Measurements from ENCODE around the gene FGD6.

The FGD6 gene

GRCh38 chr12:95192271-95192670 lies 25.0 kb downstream of the FGD6 start:
- Histone ChIP-seq H3K36me3 (ENCODE audit: insufficient read depth, low read length) (no peaks in the 10 kb centered on the region), H3K4me3 (ENCODE audit: low read depth in 1 of 2, low read length in 2 of 2) (no peak overlapping the region), H3K4me1 (ENCODE audit: insufficient read depth, low read length) (no peaks in the 10 kb centered on the region), H3K9me3 (ENCODE audit: low read length) (no peaks in the 10 kb centered on the region), H3K9ac (ENCODE audit: low read length) (no peak overlapping the region), H3K27ac (ENCODE audit: low read depth, low read length) (no peak overlapping the region), H3K27me3 (ENCODE audit: control insufficient read depth in 1 of 2, insufficient read depth in 2 of 2, low read length in 2 of 2) (no peaks in the 10 kb centered on the region)

DNA sequence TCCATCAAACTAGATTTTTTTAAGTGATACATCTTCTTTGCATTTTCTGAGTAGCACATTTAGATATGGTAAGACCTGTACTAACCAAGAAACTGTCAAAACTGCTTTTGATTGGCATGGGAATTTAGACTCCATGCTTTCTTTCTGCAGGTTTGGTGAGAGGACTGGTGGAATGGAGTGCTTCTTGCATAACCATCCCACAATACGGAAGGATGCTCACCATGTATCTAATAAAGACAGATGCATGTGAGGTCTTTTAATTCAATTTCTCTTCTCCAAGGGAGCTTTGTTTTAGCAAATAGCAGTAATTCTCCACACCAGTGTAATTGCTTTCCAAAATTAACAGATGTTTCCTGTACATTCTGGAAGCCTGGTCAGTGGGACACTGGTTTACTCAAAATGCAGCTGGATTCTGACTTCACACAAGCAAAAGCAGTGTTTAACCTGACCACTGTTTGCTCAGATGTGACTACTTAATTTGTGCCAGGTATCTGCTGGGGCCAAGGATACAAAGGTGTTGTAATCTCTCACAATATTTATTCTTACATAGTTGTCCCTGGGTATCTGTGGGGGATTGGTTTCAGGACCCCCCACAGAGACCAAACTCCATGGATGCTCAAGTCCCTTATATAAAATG lies 26.1 kb downstream of the FGD6 start:
- H3K4me1 ChIP-seq (ENCODE audit: insufficient read depth, low read length), result no peaks in the 10 kb centered on the region
- no peaks in the 10 kb centered on the region for H3K27me3 ChIP-seq (ENCODE audit: control insufficient read depth in 1 of 2, insufficient read depth in 2 of 2, low read length in 2 of 2)
- no peak overlapping the region for H3K9ac ChIP-seq (ENCODE audit: low read length)
- no peak overlapping the region for H3K4me3 ChIP-seq (ENCODE audit: low read depth in 1 of 2, low read length in 2 of 2)
- H3K27ac ChIP-seq (ENCODE audit: low read depth, low read length), result no peak overlapping the region
- H3K36me3 ChIP-seq (ENCODE audit: insufficient read depth, low read length), result no peaks in the 10 kb centered on the region
- H3K9me3 ChIP-seq (ENCODE audit: low read length), result no peaks in the 10 kb centered on the region

- H3K9ac ChIP-seq (ENCODE audit: low read length), result no peak overlapping the region
- no peaks in the 10 kb centered on the region for H3K9me3 ChIP-seq (ENCODE audit: low read length)
- H3K4me3 ChIP-seq (ENCODE audit: low read depth in 1 of 2, low read length in 2 of 2), result no peak overlapping the region
- H3K27me3 ChIP-seq (ENCODE audit: control insufficient read depth in 1 of 2, insufficient read depth in 2 of 2, low read length in 2 of 2), result no peaks in the 10 kb centered on the region
- no peaks in the 10 kb centered on the region for H3K36me3 ChIP-seq (ENCODE audit: insufficient read depth, low read length)
- no peak overlapping the region for H3K27ac ChIP-seq (ENCODE audit: low read depth, low read length)
- no peaks in the 10 kb centered on the region for H3K4me1 ChIP-seq (ENCODE audit: insufficient read depth, low read length)
Measured at GRCh38 chr12:95187865-95188415, 29.3 kb downstream of the FGD6 start.

- H3K4me1 ChIP-seq (ENCODE audit: insufficient read depth, low read length), result no peaks in the 10 kb centered on the region
- no peak overlapping the region for H3K27ac ChIP-seq (ENCODE audit: low read depth, low read length)
- H3K9me3 ChIP-seq (ENCODE audit: low read length), result no peaks in the 10 kb centered on the region
- no peak overlapping the region for H3K4me3 ChIP-seq (ENCODE audit: low read depth in 1 of 2, low read length in 2 of 2)
- H3K27me3 ChIP-seq (ENCODE audit: control insufficient read depth in 1 of 2, insufficient read depth in 2 of 2, low read length in 2 of 2), result no peaks in the 10 kb centered on the region
- no peak overlapping the region for H3K9ac ChIP-seq (ENCODE audit: low read length)
- no peaks in the 10 kb centered on the region for H3K36me3 ChIP-seq (ENCODE audit: insufficient read depth, low read length)
Measured at GRCh38 chr12:95185854-95186253, 31.4 kb downstream of the FGD6 start.

GRCh38 chr12:95185072-95185471 lies 32.2 kb downstream of the FGD6 start:
- H3K4me1 ChIP-seq (ENCODE audit: insufficient read depth, low read length), result no peaks in the 10 kb centered on the region
- H3K27me3 ChIP-seq (ENCODE audit: control insufficient read depth in 1 of 2, insufficient read depth in 2 of 2, low read length in 2 of 2), result no peaks in the 10 kb centered on the region
- no peak overlapping the region for H3K9ac ChIP-seq (ENCODE audit: low read length)
- no peak overlapping the region for H3K4me3 ChIP-seq (ENCODE audit: low read depth in 1 of 2, low read length in 2 of 2)
- H3K27ac ChIP-seq (ENCODE audit: low read depth, low read length), result no peak overlapping the region
- H3K9me3 ChIP-seq (ENCODE audit: low read length), result no peaks in the 10 kb centered on the region
- H3K36me3 ChIP-seq (ENCODE audit: insufficient read depth, low read length), result no peaks in the 10 kb centered on the region

DNA sequence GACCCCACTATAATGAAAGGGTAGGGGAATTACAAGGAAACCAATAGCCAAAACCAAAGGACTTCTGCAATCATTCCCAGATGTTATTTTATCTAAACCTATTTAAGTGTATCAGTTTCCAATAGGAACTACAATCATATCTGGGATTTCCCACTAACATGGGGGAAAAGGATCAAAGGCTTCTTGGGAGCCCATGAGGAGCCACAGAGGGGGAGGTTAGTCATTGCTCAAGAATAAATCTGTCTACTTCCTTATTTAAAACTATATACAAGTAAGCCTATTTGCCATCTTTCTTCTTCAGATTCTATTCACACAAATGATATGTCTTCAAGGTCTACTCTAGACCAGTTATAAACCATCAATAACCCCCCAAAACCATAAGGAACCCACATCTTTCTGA lies 33.1 kb downstream of the FGD6 start:
- Histone ChIP-seq H3K27ac (ENCODE audit: low read depth, low read length) (no peak overlapping the region), H3K27me3 (ENCODE audit: control insufficient read depth in 1 of 2, insufficient read depth in 2 of 2, low read length in 2 of 2) (no peaks in the 10 kb centered on the region), H3K36me3 (ENCODE audit: insufficient read depth, low read length) (no peaks in the 10 kb centered on the region), H3K9ac (ENCODE audit: low read length) (no peak overlapping the region), H3K9me3 (ENCODE audit: low read length) (no peaks in the 10 kb centered on the region), H3K4me3 (ENCODE audit: low read depth in 1 of 2, low read length in 2 of 2) (no peak overlapping the region), H3K4me1 (ENCODE audit: insufficient read depth, low read length) (no peaks in the 10 kb centered on the region)

DNA sequence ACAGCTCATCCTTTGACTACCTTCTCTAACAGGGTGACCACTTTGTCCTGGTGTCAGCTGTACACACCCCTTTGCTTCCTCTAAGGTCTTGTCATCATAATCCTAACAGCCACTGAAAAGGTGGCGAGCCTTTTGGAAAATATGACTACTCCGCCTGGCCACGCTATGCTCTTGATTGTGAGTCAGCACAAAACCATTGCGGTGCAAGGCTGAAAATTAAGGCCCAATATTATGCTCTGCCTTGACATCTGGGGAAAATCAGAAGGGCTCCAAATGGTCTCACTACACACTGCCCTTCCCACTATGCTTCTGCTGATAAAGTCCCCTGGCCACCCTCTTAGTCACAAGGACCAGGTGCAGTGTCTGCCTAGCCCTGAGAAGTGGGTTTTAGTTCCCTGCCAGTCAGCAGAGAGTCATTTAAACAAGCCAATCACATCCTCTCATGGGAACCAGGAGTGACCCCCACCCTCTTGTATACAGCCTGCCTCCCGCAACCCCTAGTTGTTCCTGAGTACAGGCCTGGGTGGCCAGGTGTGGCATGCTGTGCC lies 34.3 kb downstream of the FGD6 start:
- H3K36me3 ChIP-seq (ENCODE audit: insufficient read depth, low read length), result no peaks in the 10 kb centered on the region
- H3K27ac ChIP-seq (ENCODE audit: low read depth, low read length), result no peak overlapping the region
- H3K4me1 ChIP-seq (ENCODE audit: insufficient read depth, low read length), result no peaks in the 10 kb centered on the region
- H3K9ac ChIP-seq (ENCODE audit: low read length), result no peak overlapping the region
- no peaks in the 10 kb centered on the region for H3K9me3 ChIP-seq (ENCODE audit: low read length)
- H3K27me3 ChIP-seq (ENCODE audit: control insufficient read depth in 1 of 2, insufficient read depth in 2 of 2, low read length in 2 of 2), result no peaks in the 10 kb centered on the region
- no peak overlapping the region for H3K4me3 ChIP-seq (ENCODE audit: low read depth in 1 of 2, low read length in 2 of 2)

GRCh38 chr12:95181103-95181502 lies 36.2 kb downstream of the FGD6 start:
- Histone ChIP-seq H3K27me3 (ENCODE audit: control insufficient read depth in 1 of 2, insufficient read depth in 2 of 2, low read length in 2 of 2) (no peaks in the 10 kb centered on the region), H3K4me3 (ENCODE audit: low read depth in 1 of 2, low read length in 2 of 2) (no peak overlapping the region), H3K27ac (ENCODE audit: low read depth, low read length) (no peak overlapping the region), H3K9me3 (ENCODE audit: low read length) (no peaks in the 10 kb centered on the region), H3K9ac (ENCODE audit: low read length) (no peak overlapping the region), H3K36me3 (ENCODE audit: insufficient read depth, low read length) (no peaks in the 10 kb centered on the region), H3K4me1 (ENCODE audit: insufficient read depth, low read length) (no peaks in the 10 kb centered on the region)

- Histone ChIP-seq H3K4me3 (ENCODE audit: low read depth in 1 of 2, low read length in 2 of 2) (no peak overlapping the region), H3K36me3 (ENCODE audit: insufficient read depth, low read length) (no peaks in the 10 kb centered on the region), H3K27me3 (ENCODE audit: control insufficient read depth in 1 of 2, insufficient read depth in 2 of 2, low read length in 2 of 2) (no peaks in the 10 kb centered on the region), H3K9me3 (ENCODE audit: low read length) (no peaks in the 10 kb centered on the region), H3K9ac (ENCODE audit: low read length) (no peak overlapping the region), H3K27ac (ENCODE audit: low read depth, low read length) (no peak overlapping the region), H3K4me1 (ENCODE audit: insufficient read depth, low read length) (peaks cover 4% of the 10 kb centered on the region)
Measured at GRCh38 chr12:95179011-95179410, 38.3 kb downstream of the FGD6 start.

GRCh38 chr12:95178136-95178535 lies 39.1 kb downstream of the FGD6 start:
- Histone ChIP-seq H3K9ac (ENCODE audit: low read length) (no peak overlapping the region), H3K36me3 (ENCODE audit: insufficient read depth, low read length) (no peaks in the 10 kb centered on the region), H3K4me1 (ENCODE audit: insufficient read depth, low read length) (peaks cover 12% of the 10 kb centered on the region), H3K4me3 (ENCODE audit: low read depth in 1 of 2, low read length in 2 of 2) (no peak overlapping the region), H3K9me3 (ENCODE audit: low read length) (no peaks in the 10 kb centered on the region), H3K27me3 (ENCODE audit: control insufficient read depth in 1 of 2, insufficient read depth in 2 of 2, low read length in 2 of 2) (no peaks in the 10 kb centered on the region), H3K27ac (ENCODE audit: low read depth, low read length) (no peak overlapping the region)

DNA sequence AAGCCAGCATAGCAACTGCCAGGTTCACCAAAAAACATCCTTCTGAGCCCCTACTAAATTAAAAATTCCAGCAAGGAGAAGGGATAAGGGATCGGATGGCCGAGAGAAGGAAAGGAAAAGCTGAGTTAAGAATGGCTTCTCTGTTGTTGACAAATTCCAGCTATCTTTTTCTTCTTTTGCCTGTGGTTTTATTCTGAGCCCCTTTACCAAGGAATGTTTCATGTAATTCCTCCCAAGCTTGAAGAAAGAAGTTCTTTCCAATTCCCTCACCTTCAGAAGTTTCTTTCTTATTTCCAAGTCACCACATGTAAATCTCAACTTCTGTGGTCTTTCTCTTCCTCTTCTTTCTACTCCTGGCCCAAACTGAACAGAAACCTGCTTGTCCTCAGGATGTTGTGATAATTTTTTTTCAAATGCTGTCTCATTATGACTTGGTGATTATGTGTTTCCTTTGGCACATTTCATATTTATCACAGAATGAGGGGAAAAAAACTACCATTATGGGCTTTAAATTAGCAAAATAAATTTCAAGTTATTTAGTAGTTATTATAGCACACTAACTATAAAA lies 40.0 kb downstream of the FGD6 start:
- peaks cover 21% of the 10 kb centered on the region for H3K4me1 ChIP-seq (ENCODE audit: insufficient read depth, low read length)

More for the DNA sequence above, 40.0 kb downstream of the FGD6 start:
- Histone ChIP-seq H3K36me3 (ENCODE audit: insufficient read depth, low read length) (no peaks in the 10 kb centered on the region), H3K9me3 (ENCODE audit: low read length) (no peaks in the 10 kb centered on the region), H3K27ac (ENCODE audit: low read depth, low read length) (no peak overlapping the region), H3K4me3 (ENCODE audit: low read depth in 1 of 2, low read length in 2 of 2) (no peak overlapping the region), H3K27me3 (ENCODE audit: control insufficient read depth in 1 of 2, insufficient read depth in 2 of 2, low read length in 2 of 2) (no peaks in the 10 kb centered on the region), H3K9ac (ENCODE audit: low read length) (no peak overlapping the region)
